IPS-18a (cell line): Measurements from ENCODE around the gene ABCG1.

Experiments used
- H3K27ac ChIP-seq: one replicate; pipeline ENCODE4 v1.5.1; 2013; ENCODE audit warnings: low read length
- H3K27me3 ChIP-seq: one replicate; pipeline ENCODE4 v1.6.1; 2013; ENCODE audit warnings: mild to moderate bottlenecking, low read length; ENCODE audit not compliant: control insufficient read depth, insufficient read depth
- H3K36me3 ChIP-seq: one replicate; pipeline ENCODE4 v1.6.1; 2013; ENCODE audit warnings: low read depth, low read length; ENCODE audit not compliant: control insufficient read depth
- H3K4me1 ChIP-seq: one replicate; pipeline ENCODE4 v1.6.1; 2013; ENCODE audit warnings: low read depth, low read length; ENCODE audit not compliant: control insufficient read depth
- H3K4me3 ChIP-seq: one replicate; pipeline ENCODE4 v1.5.1; 2013; ENCODE audit warnings: low read length
- H3K9ac ChIP-seq: one replicate; pipeline ENCODE4 v1.6.1; 2013; ENCODE audit warnings: mild to moderate bottlenecking, low read length, moderate library complexity
- H3K9me3 ChIP-seq: one replicate; pipeline ENCODE4 v1.6.1; 2013; ENCODE audit warnings: low read depth, low read length; ENCODE audit not compliant: control insufficient read depth

Gene ABCG1

GRCh38 chr21:42337830-42338728 is 119.1 kb downstream of the ABCG1 start:
- no peaks in the 10 kb centered on the region for H3K9me3 ChIP-seq
- no peak overlapping the region for H3K9ac ChIP-seq
- no peak overlapping the region for H3K27ac ChIP-seq
- H3K36me3 ChIP-seq, result no peaks in the 10 kb centered on the region
- no peak overlapping the region for H3K4me3 ChIP-seq
- H3K27me3 ChIP-seq, result no peaks in the 10 kb centered on the region
- H3K4me1 ChIP-seq, result peaks cover 25% of the 10 kb centered on the region

DNA sequence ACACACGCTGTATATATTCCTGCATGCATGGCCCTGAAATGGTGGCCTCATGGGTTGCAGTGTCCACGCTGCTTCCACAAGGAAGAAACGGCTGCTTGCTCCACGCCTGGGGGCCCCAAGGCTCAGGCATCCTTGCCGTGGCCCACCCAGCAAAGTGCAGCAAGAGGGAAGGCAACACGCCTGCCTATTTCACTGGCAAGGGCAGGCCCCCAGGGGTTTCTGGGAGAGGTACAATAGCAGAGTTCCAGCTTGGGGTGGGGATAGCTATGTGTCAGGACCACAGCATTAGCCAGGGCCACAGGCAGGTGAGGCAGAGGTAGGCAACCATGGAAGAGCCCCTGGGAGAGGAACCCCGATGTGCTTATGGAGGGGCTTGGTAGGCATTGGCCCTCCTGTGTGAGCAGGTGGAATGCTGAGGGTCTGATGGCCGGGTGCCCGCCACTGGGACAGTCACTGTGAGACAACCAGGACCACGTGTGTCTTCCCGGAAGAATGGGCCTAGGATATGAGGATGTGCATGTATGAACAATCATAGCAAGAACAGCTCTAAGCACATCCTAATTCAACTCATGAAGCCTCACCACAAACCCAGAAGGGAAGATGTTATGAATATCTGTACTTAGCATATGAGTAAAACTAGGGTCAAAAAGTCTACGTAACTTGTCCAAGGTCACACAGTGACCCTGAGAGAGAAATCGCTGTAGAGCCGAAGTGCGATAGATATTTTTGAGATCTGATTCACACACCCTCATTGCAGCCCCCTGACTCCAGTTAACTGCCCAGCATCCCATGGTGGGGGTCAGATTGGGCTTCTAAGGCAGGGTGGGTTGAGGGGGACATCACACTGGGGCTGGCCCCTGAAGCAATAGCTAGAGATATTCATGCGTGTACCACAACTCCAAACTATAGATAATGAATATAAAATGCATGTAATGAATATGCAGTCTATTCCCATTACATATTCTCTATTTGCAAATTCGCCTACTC is 120.1 kb downstream of the ABCG1 start:
- Histone ChIP-seq H3K9ac (no peak overlapping the region), H3K9me3 (no peaks in the 10 kb centered on the region), H3K36me3 (no peaks in the 10 kb centered on the region), H3K4me3 (no peak overlapping the region), H3K27me3 (no peaks in the 10 kb centered on the region), H3K27ac (no peak overlapping the region), H3K4me1 (peaks cover 25% of the 10 kb centered on the region)

DNA sequence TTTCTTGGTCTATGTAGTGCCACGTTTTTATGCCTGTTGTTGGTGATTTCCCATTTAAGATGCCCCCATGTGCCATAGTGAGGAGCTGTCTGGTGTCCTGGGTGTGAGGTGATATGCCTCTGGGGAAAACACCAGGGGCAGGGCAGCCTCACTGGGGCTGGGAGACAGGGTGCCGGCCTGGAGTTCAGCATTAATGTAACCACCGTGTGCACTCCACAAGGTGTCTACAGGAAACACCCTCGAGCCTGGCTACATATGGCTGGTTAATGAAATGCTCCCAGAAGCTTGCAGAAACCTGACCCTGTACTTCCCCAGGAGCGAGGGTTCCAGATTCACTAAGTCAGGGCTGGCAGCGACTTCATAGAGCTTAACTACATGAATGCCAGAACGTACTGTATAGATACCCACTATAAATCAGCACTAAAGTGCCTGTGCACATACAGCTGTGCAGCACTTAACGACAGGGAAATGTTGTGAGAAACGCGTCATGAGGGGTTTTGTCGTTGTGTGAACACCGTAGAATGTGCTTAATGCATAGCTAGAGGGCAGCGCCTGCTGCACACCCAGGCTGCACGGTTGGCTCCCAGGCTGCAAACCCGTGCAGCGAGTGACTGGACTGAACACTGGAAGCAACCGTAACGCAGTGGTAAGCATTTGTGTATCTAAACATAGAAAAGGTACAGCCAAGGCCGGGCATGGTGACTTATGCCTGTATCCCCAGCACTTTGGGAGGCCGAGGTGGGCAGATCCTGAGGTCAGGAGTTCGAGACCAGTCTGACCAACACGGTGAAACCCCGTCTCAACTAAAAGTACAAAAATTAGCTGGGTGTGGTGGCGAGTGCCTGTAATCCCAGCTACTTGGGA is 121.5 kb downstream of the ABCG1 start:
- H3K9me3 ChIP-seq, result no peaks in the 10 kb centered on the region
- H3K27ac ChIP-seq, result no peak overlapping the region
- H3K4me3 ChIP-seq, result no peak overlapping the region
- H3K36me3 ChIP-seq, result no peaks in the 10 kb centered on the region
- no peaks in the 10 kb centered on the region for H3K27me3 ChIP-seq
- H3K9ac ChIP-seq, result no peak overlapping the region
- H3K4me1 ChIP-seq, result peaks cover 24% of the 10 kb centered on the region

DNA sequence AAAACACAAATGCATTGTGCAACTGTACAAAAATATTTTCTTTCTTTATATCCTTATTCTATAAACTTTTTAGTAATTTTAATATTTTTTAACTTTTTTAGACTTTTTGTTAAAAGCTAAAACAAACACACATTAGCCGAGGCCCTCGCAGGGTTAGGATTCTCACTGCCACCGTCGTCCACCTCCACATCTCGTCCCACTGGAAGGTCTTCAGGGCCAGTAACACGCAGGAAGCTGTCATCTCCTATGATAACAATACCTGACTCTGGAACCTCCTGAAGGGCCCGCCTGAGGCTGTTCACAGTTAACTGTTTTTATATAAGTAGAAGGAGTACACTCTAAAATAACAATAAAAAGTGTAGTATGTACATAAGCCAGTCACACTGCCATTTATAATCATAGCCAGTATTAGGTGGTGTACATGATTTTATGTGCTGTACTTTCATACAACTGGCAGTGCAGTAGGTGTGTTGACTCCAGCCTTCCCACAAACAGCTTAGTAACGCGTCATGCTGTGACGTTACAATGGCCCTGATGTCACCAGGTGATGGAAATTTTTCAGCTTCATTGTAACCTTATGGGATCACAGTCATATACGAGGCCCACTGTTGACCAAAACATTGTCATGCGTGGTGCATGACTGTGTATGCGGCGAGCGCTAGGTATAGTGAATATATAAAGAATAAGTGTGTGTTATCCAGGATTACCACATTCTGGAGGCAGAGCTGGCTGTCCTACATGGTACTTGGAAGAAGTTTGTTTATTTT is 123.0 kb downstream of the ABCG1 start:
- Histone ChIP-seq H3K4me3 (no peak overlapping the region), H3K4me1 (peaks cover 10% of the 10 kb centered on the region), H3K36me3 (no peaks in the 10 kb centered on the region), H3K27ac (no peak overlapping the region), H3K27me3 (no peaks in the 10 kb centered on the region), H3K9me3 (no peaks in the 10 kb centered on the region), H3K9ac (no peak overlapping the region)

DNA sequence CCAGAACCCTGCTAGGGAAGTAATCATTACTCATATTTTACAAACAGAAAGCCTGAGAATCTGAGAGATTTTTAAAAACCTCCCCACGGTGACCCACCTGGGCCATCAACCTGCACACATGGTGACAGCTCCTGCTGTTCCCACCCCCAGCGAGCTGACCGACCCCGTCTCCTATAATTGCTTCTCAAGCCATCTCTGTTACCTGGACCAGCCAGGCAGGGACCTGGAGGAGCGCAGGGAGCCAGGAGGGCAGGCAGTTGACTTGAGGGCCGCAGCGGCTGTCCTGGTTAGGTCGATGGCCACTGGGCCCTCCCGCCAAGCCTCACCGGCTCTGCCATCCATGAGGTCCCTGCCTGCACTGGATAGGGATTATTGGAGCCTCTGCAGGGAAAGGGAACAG is 124.2 kb downstream of the ABCG1 start:
- no peak overlapping the region for H3K4me3 ChIP-seq
- no peaks in the 10 kb centered on the region for H3K9me3 ChIP-seq
- peaks cover 8% of the 10 kb centered on the region for H3K4me1 ChIP-seq
- no peaks in the 10 kb centered on the region for H3K27me3 ChIP-seq
- H3K9ac ChIP-seq, result no peak overlapping the region
- no peaks in the 10 kb centered on the region for H3K36me3 ChIP-seq
- H3K27ac ChIP-seq, result no peak overlapping the region

- Histone ChIP-seq H3K9me3 (no peaks in the 10 kb centered on the region), H3K4me3 (no peak overlapping the region), H3K27ac (no peak overlapping the region), H3K4me1 (peaks cover 4% of the 10 kb centered on the region), H3K9ac (no peak overlapping the region), H3K36me3 (no peaks in the 10 kb centered on the region), H3K27me3 (no peaks in the 10 kb centered on the region)
Measured at GRCh38 chr21:42343556-42343955, 124.6 kb downstream of the ABCG1 start.

GRCh38 chr21:42343963-42344510 is 125.1 kb downstream of the ABCG1 start:
- Histone ChIP-seq H3K9ac (no peak overlapping the region), H3K36me3 (no peaks in the 10 kb centered on the region), H3K9me3 (no peaks in the 10 kb centered on the region), H3K4me3 (no peak overlapping the region), H3K27ac (no peak overlapping the region), H3K4me1 (peaks cover 4% of the 10 kb centered on the region), H3K27me3 (no peaks in the 10 kb centered on the region)

GRCh38 chr21:42344631-42345030 is 125.7 kb downstream of the ABCG1 start:
- Histone ChIP-seq H3K4me1 (peaks cover 4% of the 10 kb centered on the region), H3K27ac (no peak overlapping the region), H3K9ac (no peak overlapping the region), H3K27me3 (no peaks in the 10 kb centered on the region), H3K36me3 (no peaks in the 10 kb centered on the region), H3K4me3 (no peak overlapping the region), H3K9me3 (no peaks in the 10 kb centered on the region)

DNA sequence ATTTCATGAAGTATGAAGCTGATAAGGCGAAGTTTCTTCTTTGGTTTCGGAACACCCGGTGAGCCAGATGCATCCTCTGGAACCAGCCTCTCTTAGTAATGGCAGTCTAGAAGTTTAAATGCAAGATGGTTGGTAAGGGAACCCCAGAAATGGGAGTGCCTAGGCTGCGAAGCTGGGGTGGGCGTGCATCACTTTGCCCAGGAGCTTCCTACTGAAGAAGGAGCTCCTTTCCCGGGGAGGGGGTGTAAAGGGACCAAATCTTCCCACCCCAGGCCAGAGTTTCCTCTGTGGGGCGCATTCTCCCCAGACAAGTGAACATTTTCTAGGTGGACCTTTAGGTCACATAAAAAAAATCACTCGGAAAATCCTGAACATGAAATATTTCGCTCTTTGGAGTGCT is 127.5 kb downstream of the ABCG1 start:
- H3K4me3 ChIP-seq, result no peak overlapping the region
- H3K36me3 ChIP-seq, result no peaks in the 10 kb centered on the region
- peaks cover 4% of the 10 kb centered on the region for H3K4me1 ChIP-seq
- H3K9ac ChIP-seq, result no peak overlapping the region
- H3K9me3 ChIP-seq, result no peaks in the 10 kb centered on the region
- H3K27me3 ChIP-seq, result no peaks in the 10 kb centered on the region
- no peak overlapping the region for H3K27ac ChIP-seq
